HL-60 (cell line): Measurements from ENCODE around the gene IQSEC1.

Experiments
- DNase-seq, 2 experiments: peaks; one replicate each; pipeline ENCODE4 v3.0.0-alpha.2; 2010 to 2020; ENCODE audit warnings: low read depth in 1 of 2, low spot score in 1 of 2
- H3K27ac ChIP-seq: fragments of 250-450 bp; sonication (Bioruptor Pico); replicated peaks from 2 replicates; pipeline ENCODE4 v1.5.1; 2020; ENCODE audit warnings: mild to moderate bottlenecking, moderate library complexity
- H3K27me3 ChIP-seq: fragments of 250-450 bp; sonication (Bioruptor Pico); 2 replicates; pipeline ENCODE4 v1.5.1; 2021; ENCODE audit warnings: mild to moderate bottlenecking, moderate library complexity; ENCODE audit not compliant: insufficient read depth, poor library complexity, severe bottlenecking
- H3K4me3 ChIP-seq: replicated peaks from 2 replicates; pipeline ENCODE4 v1.5.1; 2011; ENCODE audit warnings: mild to moderate bottlenecking, control low read depth, low read length; ENCODE audit not compliant: insufficient read depth
- CTCF ChIP-seq: IDR thresholded peaks from one replicate; pipeline ENCODE4 v1.5.1; 2011; ENCODE audit warnings: low read length, control low read depth, inconsistent platforms; ENCODE audit not compliant: insufficient read depth
- GABPA ChIP-seq: IDR thresholded peaks from 2 replicates; pipeline ENCODE4 v1.6.1; 2012; ENCODE audit warnings: low read depth
- POLR2AphosphoS5 ChIP-seq: IDR thresholded peaks from 2 replicates; pipeline ENCODE4 v1.6.1; 2012; ENCODE audit warnings: low read depth
- REST ChIP-seq: IDR thresholded peaks from 2 replicates; pipeline ENCODE4 v1.6.1; 2012; ENCODE audit warnings: low read depth; ENCODE audit not compliant: insufficient replicate concordance
- SPI1 ChIP-seq: IDR thresholded peaks from 2 replicates; pipeline ENCODE4 v1.6.1; 2012; ENCODE audit warnings: low read depth, mild to moderate bottlenecking, borderline replicate concordance

The IQSEC1 gene

GRCh38 chr3:13111173-13111872 lies 38.1 kb upstream of the IQSEC1 start:
- H3K27ac ChIP-seq, result no peak overlapping the region
- no peak for DNase-seq
- no peak for TF ChIP-seq CTCF
- TF ChIP-seq POLR2AphosphoS5, result no peak
- peaks cover 2% of the 10 kb centered on the region for H3K27me3 ChIP-seq
- H3K4me3 ChIP-seq, result no peak overlapping the region

- peaks cover 2% of the 10 kb centered on the region for H3K27me3 ChIP-seq
- no peak for TF ChIP-seq CTCF
- no peak for TF ChIP-seq POLR2AphosphoS5
- TF ChIP-seq SPI1, result no peak
- no peak for TF ChIP-seq GABPA
- TF ChIP-seq REST, result no peak
- no peak for DNase-seq
- H3K27ac ChIP-seq, result no peak overlapping the region
- H3K4me3 ChIP-seq, result no peak overlapping the region
Measured at GRCh38 chr3:13110678-13111116, 37.5 kb upstream of the IQSEC1 start.

GRCh38 chr3:13109516-13109915 lies 36.3 kb upstream of the IQSEC1 start:
- Histone ChIP-seq H3K27ac (no peak overlapping the region), H3K4me3 (no peak overlapping the region), H3K27me3 (peaks cover 2% of the 10 kb centered on the region)
- no peak for TF ChIP-seq POLR2AphosphoS5
- no peak for TF ChIP-seq SPI1
- no peak for TF ChIP-seq REST
- no peak for TF ChIP-seq GABPA
- no peak for TF ChIP-seq CTCF
- DNase-seq, result no peak

- Histone ChIP-seq H3K4me3 (no peak overlapping the region), H3K27ac (no peak overlapping the region), H3K27me3 (peaks cover 2% of the 10 kb centered on the region)
- DNase-seq, result no peak
- no peak for TF ChIP-seq REST
- no peak for TF ChIP-seq GABPA
- TF ChIP-seq SPI1, result no peak
- no peak for TF ChIP-seq POLR2AphosphoS5
- no peak for TF ChIP-seq CTCF
Measured at GRCh38 chr3:13108861-13109260, 35.6 kb upstream of the IQSEC1 start.
